HG02885 (cell line): ENCODE data around the gene CACNA1I.

Experiments
- ATAC-seq: cut with Tn5 transposase; IDR thresholded peaks from one replicate; pipeline ENCODE4 v1.9.1; 2021; ENCODE audit warnings: mild to moderate bottlenecking; ENCODE audit not compliant: unreplicated experiment, poor library complexity

The CACNA1I gene

GRCh38 chr22:39567135-39567946, 3.2 kb upstream of the CACNA1I start:
- ATAC-seq = no peak

- ATAC-seq = no peak
These were observed 2.1 kb upstream of the CACNA1I start for GRCh38 chr22:39568278-39568981.

GRCh38 chr22:39569066-39569465, 1.5 kb upstream of the CACNA1I start:
- ATAC-seq = no peak

GRCh38 chr22:39570226-39570625, 327 bp upstream of the CACNA1I start:
- ATAC-seq = no peak

GRCh38 chr22:39571538-39571937, 985 bp downstream of the CACNA1I start:
- no peak for ATAC-seq

GRCh38 chr22:39574779-39575551, 4.4 kb downstream of the CACNA1I start:
- ATAC-seq = no peak

- no peak for ATAC-seq
These were observed 4.9 kb downstream of the CACNA1I start for GRCh38 chr22:39575552-39575825.

- ATAC-seq = no peak
These were observed 5.5 kb downstream of the CACNA1I start for GRCh38 chr22:39576027-39576426.

GRCh38 chr22:39577366-39577765, 6.8 kb downstream of the CACNA1I start:
- ATAC-seq = no peak

- no peak for ATAC-seq
These were observed 7.3 kb downstream of the CACNA1I start for GRCh38 chr22:39577900-39578299.

- no peak for ATAC-seq
These were observed 9.5 kb downstream of the CACNA1I start for GRCh38 chr22:39580006-39580441.

- no peak for ATAC-seq
These were observed 10.2 kb downstream of the CACNA1I start for GRCh38 chr22:39580795-39581194.

GRCh38 chr22:39581303-39581702, 10.8 kb downstream of the CACNA1I start:
- ATAC-seq = no peak

GRCh38 chr22:39583066-39583667, 12.6 kb downstream of the CACNA1I start:
- ATAC-seq = no peak

- no peak for ATAC-seq
These were observed 19.3 kb downstream of the CACNA1I start for GRCh38 chr22:39589875-39590274.

- ATAC-seq = no peak
These were observed 21.8 kb downstream of the CACNA1I start for GRCh38 chr22:39592081-39593065.

- no peak for ATAC-seq
These were observed 22.7 kb downstream of the CACNA1I start for GRCh38 chr22:39593066-39593930.

- ATAC-seq = no peak
These were observed 23.4 kb downstream of the CACNA1I start for GRCh38 chr22:39593931-39594285.

GRCh38 chr22:39594411-39594810, 23.9 kb downstream of the CACNA1I start:
- ATAC-seq = no peak
